GM12892 (cell line): ENCODE results near the gene SNX9.

ENCODE experiments used
- POLR2A ChIP-seq: IDR thresholded peaks from 2 replicates; pipeline ENCODE4 v1.6.1; 2011; ENCODE audit warnings: low read depth, low read length, control low read depth
- POLR2AphosphoS5 ChIP-seq: IDR thresholded peaks from 2 replicates; pipeline ENCODE4 v1.6.1; 2011; ENCODE audit warnings: low read depth, low read length, control low read depth
- TAF1 ChIP-seq: IDR thresholded peaks from 2 replicates; pipeline ENCODE4 v1.6.1; 2011; ENCODE audit warnings: low read depth, mild to moderate bottlenecking, control low read depth, low read length, borderline replicate concordance

DNA sequence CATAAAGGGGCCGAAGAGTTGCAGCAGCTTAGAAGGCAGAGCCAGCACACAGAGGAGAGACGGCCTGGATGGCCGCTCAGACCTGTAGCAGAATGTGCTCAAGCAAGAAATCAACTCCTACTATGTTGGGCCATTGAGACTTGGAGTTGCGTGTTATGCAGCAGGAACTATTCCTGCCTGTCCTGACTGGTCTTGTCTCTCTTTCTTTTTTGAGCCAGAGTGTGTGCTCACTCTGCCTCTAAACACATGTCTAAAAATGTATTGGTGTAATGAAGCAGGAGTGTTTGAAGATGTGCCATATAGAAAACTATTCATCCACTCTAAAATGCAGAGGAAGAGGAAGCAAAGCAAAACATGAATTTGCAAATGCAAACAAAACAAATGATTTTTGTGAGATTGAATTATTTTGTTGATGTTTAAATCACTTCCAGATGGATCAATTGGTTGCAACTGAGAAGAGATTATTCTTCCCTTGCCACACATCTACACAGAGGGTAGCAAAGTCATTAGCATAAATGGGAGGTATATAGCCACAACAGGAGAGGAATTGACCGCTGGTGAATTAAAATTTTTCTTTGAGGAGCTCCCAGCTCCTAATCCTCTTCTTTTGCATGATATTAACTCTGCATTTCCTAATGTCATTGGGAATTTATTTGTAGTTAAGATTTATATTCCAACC lies 138.2 kb downstream of the SNX9 start:
- no peak for TF ChIP-seq POLR2AphosphoS5
- TF ChIP-seq POLR2A, result no peak
- no peak for TF ChIP-seq TAF1
